GM21390 (cell line): Measurements from ENCODE around the gene SELENBP1.
A peak's percentile ranks its signal among the peaks of the same experiment; 100 is the strongest.
"Not testable (repeated sequence)": the region's sequence is repeated elsewhere in the genome, so short reads cannot be mapped to it uniquely, and the experiment has no call there.

Experiments
- ATAC-seq: cut with Tn5 transposase; IDR thresholded peaks from one replicate; pipeline ENCODE4 v1.9.1; 2021; ENCODE audit not compliant: unreplicated experiment

Gene SELENBP1

DNA sequence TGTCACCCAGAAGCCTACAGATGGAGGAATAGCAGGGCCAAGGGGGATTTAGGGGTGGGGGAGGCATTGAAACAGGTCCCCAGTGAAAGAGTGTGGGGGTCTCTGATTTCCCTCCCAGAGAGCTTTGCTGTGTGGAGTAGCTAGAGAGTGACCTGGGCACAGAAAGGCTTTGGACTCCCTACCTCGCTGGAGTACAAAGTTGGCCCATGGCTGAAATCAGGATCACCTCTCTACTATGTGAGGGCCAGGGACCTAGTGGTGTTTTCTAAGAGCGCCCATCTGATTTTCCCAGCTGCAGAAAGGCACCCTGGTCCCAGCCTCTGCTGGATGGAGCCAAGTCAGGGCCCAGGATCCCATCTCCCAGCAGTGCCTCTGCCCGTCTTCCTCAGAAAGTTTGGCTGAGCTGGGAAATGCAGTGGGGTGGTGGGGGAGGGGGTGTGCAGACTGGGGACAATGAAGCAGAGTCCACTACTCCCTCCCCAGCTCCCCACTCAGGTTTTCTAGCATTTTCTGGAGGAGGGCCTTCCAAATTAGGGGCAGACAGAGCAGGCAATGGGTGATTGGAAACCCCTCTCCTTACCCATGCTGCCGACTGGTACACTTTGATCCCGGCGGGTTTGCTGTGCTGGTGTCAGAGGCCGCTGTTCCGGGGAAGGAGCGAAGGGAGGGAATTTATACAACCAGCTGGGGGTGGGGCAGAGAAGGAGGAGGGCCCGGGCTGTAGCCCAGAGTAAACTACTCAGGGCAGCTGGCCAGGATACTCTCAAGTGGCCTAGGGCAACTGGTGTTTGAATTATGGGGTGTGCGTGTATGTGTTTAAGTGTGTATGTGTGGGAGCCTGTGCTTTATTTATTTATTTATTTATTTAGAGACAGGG lies at the start of gene SELENBP1:
SELENBP1 (minus strand) TSS at position 648 of the 877 bp plus-strand sequence; CDS start at position 584, 64 bp downstream.
- ATAC-seq = no peak

DNA sequence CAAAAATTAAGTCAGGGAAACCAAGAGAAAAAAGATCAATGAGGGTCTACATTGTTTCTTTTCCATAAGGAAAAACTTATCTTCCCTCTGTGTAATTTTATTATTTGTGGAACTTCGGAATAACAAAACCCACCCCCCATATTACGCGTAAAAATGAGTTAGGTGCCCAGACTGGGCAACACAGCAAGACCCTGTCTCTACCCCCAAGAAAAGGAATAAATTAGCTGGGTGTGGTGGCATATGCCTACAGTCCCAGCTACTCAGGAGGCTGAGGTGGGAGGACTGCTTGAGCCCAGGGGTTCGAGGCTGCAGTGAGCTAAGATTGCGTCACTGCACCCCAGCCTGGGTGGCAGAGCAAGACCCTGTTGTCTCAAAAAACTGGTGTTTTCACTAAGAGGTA lies 47.3 kb upstream of the SELENBP1 start:
- no peak for ATAC-seq

- no peak for ATAC-seq
Measured at GRCh38 chr1:151418081-151418480, 45.6 kb upstream of the SELENBP1 start.

DNA sequence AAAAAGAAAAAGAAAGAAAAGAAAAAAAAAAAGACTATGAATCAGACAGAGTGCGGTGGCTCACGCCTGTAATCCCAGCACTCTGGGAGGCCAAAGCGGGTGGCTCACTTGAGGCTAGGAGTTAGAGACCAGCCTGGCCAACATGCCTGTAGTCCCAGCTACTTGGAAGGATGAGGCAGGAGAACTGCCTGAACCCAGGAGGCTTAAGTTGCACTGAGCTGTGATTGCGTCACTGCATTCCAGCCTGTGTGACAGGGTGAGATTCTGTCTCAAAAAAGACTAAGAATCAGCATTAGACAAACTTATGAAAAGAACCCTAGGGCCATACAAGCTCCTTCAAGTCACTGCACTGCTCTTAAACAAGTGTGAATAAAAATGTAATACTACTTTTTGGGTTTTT lies 43.7 kb upstream of the SELENBP1 start:
- ATAC-seq = no peak

DNA sequence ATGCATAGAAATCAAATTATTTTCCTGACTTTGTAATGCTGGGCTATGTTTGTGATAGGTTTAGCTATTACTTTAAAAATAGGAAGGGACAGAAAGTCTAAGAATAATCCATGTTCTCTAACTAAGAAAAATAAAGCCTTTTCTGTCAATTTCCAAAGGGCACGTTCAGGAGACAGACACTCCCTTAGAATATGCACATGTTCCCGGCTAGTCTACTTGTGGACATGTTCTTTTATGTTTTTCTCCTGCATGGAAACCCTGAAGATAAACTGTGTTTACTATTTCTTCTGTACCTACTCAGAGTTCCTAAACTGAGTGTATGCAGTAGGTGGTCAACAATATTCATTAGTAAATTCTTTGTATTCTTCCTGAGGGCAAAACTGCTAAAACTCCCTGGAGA lies 39.4 kb upstream of the SELENBP1 start:
- no peak for ATAC-seq

- ATAC-seq = no peak
Measured at GRCh38 chr1:151408891-151409290, 36.4 kb upstream of the SELENBP1 start.

- no peak for ATAC-seq
Measured at GRCh38 chr1:151407304-151407703, 34.8 kb upstream of the SELENBP1 start.

DNA sequence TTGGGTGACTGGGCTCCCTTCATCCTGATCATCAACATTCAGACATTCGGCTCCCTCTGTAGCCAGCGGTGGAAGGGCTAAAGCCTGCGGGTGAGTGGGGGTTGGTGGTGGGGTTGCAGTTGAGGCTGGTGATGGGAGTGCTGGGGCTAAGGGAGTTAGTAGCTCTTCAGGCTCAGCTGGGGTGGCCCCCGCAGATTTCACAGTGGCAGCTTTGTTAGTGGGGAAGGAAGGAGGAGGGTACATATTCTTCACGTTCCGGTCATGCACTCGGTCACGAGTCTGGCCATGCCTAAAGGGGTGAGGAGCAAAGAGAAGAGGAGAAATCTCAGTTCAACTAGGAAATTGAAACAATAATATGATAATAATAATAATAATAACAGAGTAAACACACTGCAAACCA lies 33.7 kb upstream of the SELENBP1 start:
- no peak for ATAC-seq

GRCh38 chr1:151405187-151405951 lies 32.9 kb upstream of the SELENBP1 start:
- ATAC-seq = no peak

GRCh38 chr1:151403612-151404011 lies 31.1 kb upstream of the SELENBP1 start:
- ATAC-seq = no peak

- ATAC-seq = no peak
Measured at GRCh38 chr1:151402764-151403163, 30.3 kb upstream of the SELENBP1 start.

DNA sequence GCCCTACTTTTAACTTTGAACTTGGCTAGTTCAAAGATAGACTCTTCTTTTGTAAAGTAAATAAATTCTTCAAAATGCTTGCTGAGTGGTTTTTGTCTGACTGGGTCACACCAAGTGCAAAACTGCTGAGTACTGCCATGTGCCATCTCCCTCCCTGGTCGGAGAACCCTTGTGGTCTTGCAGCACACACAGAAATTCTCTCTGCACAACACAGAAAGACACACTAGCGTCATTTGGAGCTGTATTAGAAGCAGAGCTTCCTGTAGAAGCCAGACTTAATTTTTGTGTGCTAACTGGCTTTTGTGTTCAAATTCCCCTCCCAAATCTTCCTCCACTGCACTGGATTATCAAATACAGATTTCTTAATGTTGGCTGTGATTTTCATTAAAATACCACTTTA lies 29.4 kb upstream of the SELENBP1 start:
- no peak for ATAC-seq

- no peak for ATAC-seq
Measured at GRCh38 chr1:151401125-151401788, 28.8 kb upstream of the SELENBP1 start.

DNA sequence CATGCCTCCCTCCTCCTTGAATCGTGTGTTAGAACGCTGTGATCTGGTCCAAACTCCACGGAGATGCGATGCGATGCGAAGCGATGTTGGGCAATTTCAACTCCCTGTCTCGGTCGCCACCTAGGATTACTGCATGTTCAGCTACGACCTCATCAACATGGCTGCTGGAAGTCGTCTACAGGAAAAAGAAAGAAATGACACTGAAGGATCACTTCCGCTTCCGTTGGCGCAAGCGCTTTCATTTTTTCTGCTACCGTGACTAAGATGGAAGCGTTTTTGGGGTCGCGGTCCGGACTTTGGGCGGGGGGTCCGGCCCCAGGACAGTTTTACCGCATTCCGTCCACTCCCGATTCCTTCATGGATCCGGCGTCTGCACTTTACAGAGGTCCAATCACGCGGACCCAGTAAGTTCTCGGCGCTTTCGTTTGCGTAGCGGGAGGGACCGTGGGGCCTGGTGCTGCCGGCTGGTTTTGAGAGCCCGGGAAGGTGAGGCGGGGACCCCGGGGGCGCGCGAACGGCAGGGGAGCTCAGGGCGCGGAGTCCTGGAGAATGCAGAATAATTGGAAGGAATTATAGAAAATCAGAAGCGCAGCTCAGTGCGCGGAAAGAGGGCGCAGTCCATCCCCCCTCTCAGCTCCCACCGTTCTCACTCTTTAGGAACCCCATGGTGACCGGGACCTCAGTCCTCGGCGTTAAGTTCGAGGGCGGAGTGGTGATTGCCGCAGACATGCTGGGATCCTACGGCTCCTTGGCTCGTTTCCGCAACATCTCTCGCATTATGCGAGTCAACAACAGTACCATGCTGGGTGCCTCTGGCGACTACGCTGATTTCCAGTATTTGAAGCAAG lies 27.0 kb upstream of the SELENBP1 start, which contains the start of gene PSMB4:
PSMB4 (plus strand) TSS at position 250 of the 848 bp plus-strand sequence; CDS start at position 265, 15 bp downstream.
- ATAC-seq = peak; percentile 80

DNA sequence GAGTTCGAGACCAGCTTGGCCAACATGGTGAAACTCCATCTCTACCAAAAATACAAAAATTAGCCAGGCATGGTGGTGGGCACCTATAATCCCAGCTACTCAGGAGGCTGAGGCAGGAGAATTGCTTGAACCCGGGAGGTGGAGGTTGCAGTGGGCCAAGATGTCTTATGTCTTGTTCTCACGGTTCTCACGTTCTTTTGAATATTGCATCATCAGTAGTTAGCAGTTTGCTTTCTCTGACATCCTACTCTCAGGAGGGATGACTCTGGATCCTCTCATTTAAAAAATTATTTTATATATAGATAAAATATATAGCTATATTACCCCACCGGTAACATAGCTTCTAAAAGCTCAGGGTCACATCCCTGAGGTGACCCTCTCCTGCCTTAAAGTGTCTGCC lies 23.8 kb upstream of the SELENBP1 start:
- ATAC-seq = not testable (repeated sequence)

DNA sequence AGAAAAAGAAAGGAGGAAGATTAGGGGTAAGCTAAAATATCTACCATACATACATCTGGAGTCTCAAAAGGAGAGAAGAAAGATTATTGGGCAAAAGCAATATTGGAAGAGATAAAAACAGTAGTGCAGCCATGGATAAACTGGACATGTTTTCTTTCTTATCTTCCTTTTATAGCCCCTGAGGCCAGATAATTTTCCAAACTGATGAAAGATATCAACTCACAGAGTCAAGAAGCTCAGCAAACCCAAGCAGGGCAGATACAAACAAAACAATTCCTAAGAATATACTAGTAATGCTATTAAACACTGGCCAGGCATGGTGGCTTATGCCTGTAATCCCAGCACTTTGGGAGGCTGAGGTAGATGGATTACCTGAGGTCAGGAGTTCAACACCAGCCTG lies 21.1 kb upstream of the SELENBP1 start:
- no peak for ATAC-seq

- ATAC-seq = no peak
Measured at GRCh38 chr1:151391079-151391563, 18.6 kb upstream of the SELENBP1 start.

DNA sequence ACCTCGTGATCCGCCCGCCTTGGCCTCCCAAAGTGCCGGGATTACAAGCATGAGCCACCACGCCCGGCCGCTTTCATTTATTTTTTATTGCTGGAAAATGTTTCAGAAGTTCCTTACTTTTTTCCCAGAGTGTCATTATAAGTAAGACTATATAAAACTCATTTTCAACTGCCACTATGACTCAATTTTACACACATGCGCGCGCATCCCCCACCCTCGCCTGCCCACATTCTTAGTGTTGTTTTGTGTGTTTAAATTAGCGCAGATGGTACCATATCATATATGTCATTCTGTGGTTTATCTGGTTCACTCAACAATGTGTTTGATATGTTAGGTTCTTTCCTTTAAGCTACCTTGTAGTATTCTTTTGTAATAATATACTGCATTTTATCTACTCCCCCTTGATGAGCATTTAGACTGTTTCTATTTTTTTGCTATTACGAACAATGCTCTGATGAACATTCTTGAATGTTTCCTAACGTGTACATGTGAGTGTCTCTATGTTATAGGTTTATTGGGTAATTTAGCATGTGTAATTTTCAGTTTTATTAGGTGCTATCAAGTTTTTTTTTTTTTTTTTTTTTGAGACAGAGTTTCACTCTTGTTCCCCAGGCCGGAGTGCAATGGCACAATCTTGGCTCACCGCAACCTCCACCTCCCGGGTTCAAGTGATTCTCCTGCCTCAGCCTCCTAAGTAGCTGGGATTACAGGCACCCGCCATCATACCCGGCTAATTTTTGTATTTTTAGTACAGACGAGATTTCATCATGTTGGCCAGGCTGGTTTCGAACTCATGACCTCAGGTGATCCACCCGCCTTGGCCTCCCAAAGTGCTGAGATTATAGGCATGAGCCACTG lies 17.9 kb upstream of the SELENBP1 start:
- ATAC-seq = not testable (repeated sequence)

GRCh38 chr1:151386002-151386401 lies 13.5 kb upstream of the SELENBP1 start:
- ATAC-seq = no peak
